Measurements from ENCODE around the gene FAM83G.

- TF ChIP-seq CTCF (conservative IDR thresholded peaks at IDR 0.05 in 1 of 2, IDR thresholded peaks at IDR 0.05 in 1 of 2; ENCODE audit: extremely low read depth in 1 of 2, insufficient read depth in 1 of 2, low read depth in 1 of 2, low read length in 2 of 2) (no peak), EZH2 (IDR thresholded peaks at IDR 0.05; ENCODE audit: borderline replicate concordance, low read length) (no peak)
These were observed 36.6 kb downstream of the FAM83G start for GRCh38 chr17:18967916-18968315.

All from mammary epithelial cell (primary cell).